Body of pancreas (tissue), 4 donors: Measurements from ENCODE around the gene TUBGCP2. TPM values are rescaled to one million over a fixed set of nuclear protein-coding genes. Genes with fewer than 3 reads are reported as not detected.

ENCODE experiments used
- ATAC-seq: fragments of 150-250 bp; one replicate; pipeline ENCODE4 v1.9.1; 2016
- DNase-seq, 4 donors: peaks; one replicate each; pipeline ENCODE4 v3.0.0-alpha.2; 2019
- H3K27ac ChIP-seq, 4 donors: fragments of 200-600 bp; sonication (generic); 1 replicate in 3 of 4; 2 replicates in 1 of 4; pipeline versions ENCODE4 v1.5.1 to v1.6.1; 2016 to 2019; ENCODE audit warnings: mild to moderate bottlenecking in 1 of 4, mixed read lengths in 1 of 4, moderate library complexity in 1 of 4
- H3K27me3 ChIP-seq, 2 donors: fragments of 200-600 bp; sonication (generic); one replicate each; pipeline ENCODE4 v1.6.0; 2016; ENCODE audit warnings: mild to moderate bottlenecking in 1 of 2
- H3K36me3 ChIP-seq, 2 donors: fragments of 200-600 bp; sonication (generic); replicated peaks in 1 of 2; 2 replicates each; pipeline ENCODE4 v1.5.1; 2016; ENCODE audit warnings: low read depth in 2 of 2; ENCODE audit not compliant: insufficient read depth in 1 of 2
- H3K4me1 ChIP-seq: fragments of 200-600 bp; sonication (generic); one replicate; pipeline ENCODE4 v1.6.0; 2016
- H3K4me3 ChIP-seq, 2 donors: fragments of 200-600 bp; sonication (generic); 1 replicate in 1 of 2; 2 replicates in 1 of 2; pipeline ENCODE4 v1.5.1; 2016 to 2019
- H3K9me3 ChIP-seq, 3 donors: fragments of 200-600 bp; sonication (generic); 1 replicate in 2 of 3; 2 replicates in 1 of 3; pipeline ENCODE4 v1.5.1; 2016
- CTCF ChIP-seq, 7 experiments: fragments of 450-650 bp in 4 of 7; fragments of 200-600 bp in 3 of 7; sonication (generic) in 3 of 7; IDR thresholded peaks; one replicate each; pipeline ENCODE4 v1.5.1; 2016 to 2019; ENCODE audit warnings: antibody characterized with exemption in 7 of 7
- POLR2A ChIP-seq, 3 donors: fragments of 450-650 bp; IDR thresholded peaks; one replicate each; pipeline ENCODE4 v1.6.1; 2016; ENCODE audit warnings: antibody characterized with exemption in 3 of 3, mild to moderate bottlenecking in 2 of 3
- WGBS, 2 donors: methylation state at CpG; one replicate each; pipeline ENCODE4 v1.1.5; 2017; 5-methylcytosine and 5-hydroxymethylcytosine counted together
- intact Hi-C: fragments of 100-400 bp; cut with DNase I; formaldehyde crosslinking; loops from one replicate; pipeline ENCODE4 v1.15.1; 2023
- total RNA-seq, 2 donors: library from RNA; depleted of rRNA; stranded (reverse); fragments of >200 nt; gene quantifications; one replicate each; pipeline ENCODE4 v1.1.0, GENCODE V29; 2016

The TUBGCP2 gene
- total RNA-seq, 2 donors from 2014 or later: 32.2 to 36.6 TPM

- intact Hi-C loops: no loop called here
- Histone ChIP-seq H3K27ac (peak overlapping the region; percentile 72 to 92 (median 84)), H3K9me3 (no peaks in the 10 kb centered on the region), H3K27me3 (no peaks in the 10 kb centered on the region), H3K36me3 (no peaks in the 10 kb centered on the region), H3K4me1 (peaks cover 30% of the 10 kb centered on the region), H3K4me3 (peak overlapping the region; percentile 52 to 64)
- ATAC-seq (peak; percentile 76), DNase-seq (peak; percentile 92 to 94 (median 93))
- TF ChIP-seq POLR2A (IDR thresholded peaks at IDR 0.05) (peak in 1 of 3 donors; percentile 51), CTCF (IDR thresholded peaks at IDR 0.05) (no peak)
- 1 to 2% methylated on average over 6 to 63 of the region's 79 CpGs for WGBS, 2 donors
These were observed 46.8 kb downstream of the TUBGCP2 start for GRCh38 chr10:133261726-133262325.

GRCh38 chr10:133260895-133261725 lies 47.6 kb downstream of the TUBGCP2 start:
- peaks cover 30% of the 10 kb centered on the region for H3K4me1 ChIP-seq
- intact Hi-C loops: no loop called here
- DNase-seq (peak; percentile 57 to 59 (median 58)), ATAC-seq (peak; percentile 49)
- H3K27me3 ChIP-seq: no peaks in the 10 kb centered on the region
- TF ChIP-seq CTCF (IDR thresholded peaks at IDR 0.05): no peak
- peak in 1 of 3 donors; percentile 34 for TF ChIP-seq POLR2A (IDR thresholded peaks at IDR 0.05)
- peak overlapping the region; percentile 72 to 92 (median 84) for H3K27ac ChIP-seq
- 20 to 28% methylated on average over 11 to 35 of the region's 50 CpGs for WGBS, 2 donors
- H3K4me3 ChIP-seq: peak overlapping the region; percentile 52 to 64
- H3K36me3 ChIP-seq: no peaks in the 10 kb centered on the region
- no peaks in the 10 kb centered on the region for H3K9me3 ChIP-seq

DNA sequence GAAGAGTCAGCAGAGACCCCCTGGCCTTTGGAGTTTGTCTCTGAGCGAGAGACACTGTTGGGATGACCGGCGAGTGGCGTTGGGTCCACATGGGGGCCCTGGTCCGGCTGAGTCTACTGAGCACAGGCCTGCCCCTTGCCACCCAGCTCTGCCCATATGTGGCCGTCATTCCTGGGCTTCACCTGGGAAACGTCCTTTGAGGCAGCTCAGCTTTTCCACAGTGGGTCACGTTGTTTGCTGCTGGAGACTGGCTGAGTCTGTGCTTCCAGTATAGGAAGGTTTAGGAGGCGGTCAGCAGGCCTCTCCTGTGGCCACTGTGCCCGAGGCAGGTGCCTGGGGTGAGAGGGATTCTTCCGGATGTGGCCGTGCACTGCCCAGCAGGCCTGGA lies 49.1 kb downstream of the TUBGCP2 start:
- WGBS, 2 donors: 23 to 68% methylated on average over 3 to 11 of the region's 12 CpGs

DNA sequence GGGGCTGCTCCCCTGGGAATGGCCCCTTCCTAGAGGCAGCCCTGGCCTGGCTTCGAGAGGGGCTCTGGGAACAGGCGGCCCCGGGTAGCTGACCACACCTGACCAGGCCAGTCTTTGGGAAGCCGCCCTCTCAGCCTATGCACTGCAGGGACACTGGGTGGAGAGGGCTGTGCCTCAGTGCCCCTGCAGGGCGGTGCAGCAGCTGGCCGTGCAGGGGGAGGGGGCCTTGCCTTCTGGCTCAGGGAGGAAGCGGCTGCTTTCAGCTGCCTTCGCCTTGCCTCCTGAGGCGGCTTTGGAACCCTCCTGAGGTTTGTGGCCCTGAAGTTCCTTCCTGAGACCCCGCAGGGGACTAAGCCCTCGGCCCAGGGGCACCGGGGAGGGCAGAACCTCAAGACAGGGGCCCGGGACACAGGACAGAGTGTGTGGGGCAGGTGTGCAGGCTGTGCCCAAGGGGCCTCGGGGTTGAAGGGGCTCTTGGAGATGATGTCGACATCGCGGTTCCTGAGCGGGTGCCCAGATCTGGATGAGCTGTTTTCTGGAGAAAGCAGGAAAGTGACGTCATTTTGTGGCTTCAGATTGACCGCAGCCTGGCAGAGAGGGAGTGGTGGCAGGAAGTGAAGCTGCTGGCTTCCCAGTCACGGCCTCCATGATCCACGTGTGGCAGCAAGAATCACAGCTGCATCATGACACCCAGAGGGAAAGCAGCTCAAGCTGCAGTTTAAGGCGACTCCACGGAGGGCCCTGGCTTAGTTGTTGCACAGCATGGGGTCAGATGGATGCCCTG lies 49.7 kb downstream of the TUBGCP2 start:
- intact Hi-C loops: no loop called here
- DNase-seq (peak; percentile 40 to 85 (median 46)), ATAC-seq (no peak)
- no peaks in the 10 kb centered on the region for H3K27me3 ChIP-seq
- no peak overlapping the region for H3K4me3 ChIP-seq
- H3K27ac ChIP-seq: peak overlapping the region in 3 of 4 donors; percentile 64 to 77 (median 65)
- WGBS, 2 donors: 80 to 86% methylated on average over 12 to 24 of the region's 24 CpGs
- TF ChIP-seq POLR2A (IDR thresholded peaks at IDR 0.05) (peak in 1 of 3 donors; percentile 42), CTCF (IDR thresholded peaks at IDR 0.05) (no peak)
- peaks cover 36% of the 10 kb centered on the region for H3K4me1 ChIP-seq
- no peaks in the 10 kb centered on the region for H3K36me3 ChIP-seq
- H3K9me3 ChIP-seq: no peaks in the 10 kb centered on the region

More for the DNA sequence above, 49.1 kb downstream of the TUBGCP2 start:
- peaks cover 31% of the 10 kb centered on the region for H3K4me1 ChIP-seq
- H3K27ac ChIP-seq: peak overlapping the region in 2 of 4 donors; percentile 26 to 37
- no peak for ATAC-seq
- H3K27me3 ChIP-seq: no peaks in the 10 kb centered on the region
- H3K4me3 ChIP-seq: no peak overlapping the region
- intact Hi-C loops: no loop called here
- DNase-seq: no peak
- no peaks in the 10 kb centered on the region for H3K9me3 ChIP-seq
- TF ChIP-seq POLR2A (IDR thresholded peaks at IDR 0.05) (no peak), CTCF (IDR thresholded peaks at IDR 0.05) (no peak)
- no peaks in the 10 kb centered on the region for H3K36me3 ChIP-seq
